ENCODE results near the gene RBMY1B.
"Not testable (repeated sequence)": the region's sequence is repeated elsewhere in the genome, so short reads cannot be mapped to it uniquely, and the experiment has no call there.

The RBMY1B gene

GRCh38 chrY:21511038-21511437 is at the start of gene RBMY1B:
Gene RBMY1B, plus strand, starts transcription at chrY:21511338. Its CDS starts 2,013 bp downstream, at chrY:21513351.
- not testable (repeated sequence) for DNase-seq

GRCh38 chrY:21462915-21463314 is 48.2 kb upstream of the RBMY1B start:
- DNase-seq = not testable (repeated sequence)

GRCh38 chrY:21482967-21483366 is 28.2 kb upstream of the RBMY1B start:
- no peak for DNase-seq

- not testable (repeated sequence) for DNase-seq
These were observed 23.4 kb downstream of the RBMY1B start, which contains the start of gene RBMY1A1 for GRCh38 chrY:21534579-21534978. Gene RBMY1A1, plus strand, starts transcription at chrY:21534879. Its CDS starts 2,013 bp downstream, at chrY:21536892.

- not testable (repeated sequence) for DNase-seq
These were observed 48.3 kb downstream of the RBMY1B start for GRCh38 chrY:21559316-21559984.
